Measurements from ENCODE around the gene CCNA2. TPM values are rescaled to one million over a fixed set of nuclear protein-coding genes. Genes with fewer than 3 reads are reported as not detected.

CCNA2 gene
- total and polyA plus RNA-seq, 2 donors from 2014 or later, result 0.71 to 1.4 TPM

DNA sequence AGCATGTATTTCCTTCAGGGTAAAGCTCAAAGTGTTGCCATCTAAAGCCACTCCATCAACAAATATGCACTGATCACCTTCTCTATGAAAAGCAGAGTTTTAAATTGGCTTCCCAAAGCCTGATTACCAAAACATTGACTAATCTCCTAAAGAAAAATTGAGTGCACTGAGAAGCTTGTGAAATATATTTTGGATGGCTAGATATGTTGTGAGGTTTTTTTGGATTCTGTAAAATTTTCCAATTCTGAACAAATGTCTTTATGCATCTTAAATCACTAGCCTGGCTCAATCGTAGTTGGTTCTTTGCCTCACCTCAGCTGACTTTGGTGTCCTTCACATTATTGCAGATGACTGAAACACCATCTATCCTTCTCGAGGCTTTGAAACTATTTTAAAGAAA, 37.5 kb downstream of the CCNA2 start:
- Histone ChIP-seq H3K9me3 (ENCODE audit: control insufficient read depth in 2 of 3, insufficient read depth in 1 of 3, low read length in 3 of 3) (peaks cover 0 to 2% (median 0%) of the 10 kb centered on the region in 3 donors), H3K36me3 (ENCODE audit: control insufficient read depth in 2 of 3, insufficient read depth in 3 of 3, low read length in 3 of 3) (no peaks in the 10 kb centered on the region), H3K27me3 (ENCODE audit: control insufficient read depth, insufficient read depth, low read length) (no peaks in the 10 kb centered on the region), H3K9ac (ENCODE audit: low read length in 3 of 3) (no peak overlapping the region), H3K4me1 (ENCODE audit: control insufficient read depth in 2 of 3, insufficient read depth in 2 of 3, low read depth in 1 of 3, low read length in 3 of 3) (no peaks in the 10 kb centered on the region), H3K27ac (ENCODE audit: low read depth in 2 of 2, low read length in 2 of 2) (no peak overlapping the region), H3K4me3 (ENCODE audit: low read length in 3 of 3) (no peak overlapping the region)
- FAIRE-seq, result no peak
- TF ChIP-seq, protein P1, sequence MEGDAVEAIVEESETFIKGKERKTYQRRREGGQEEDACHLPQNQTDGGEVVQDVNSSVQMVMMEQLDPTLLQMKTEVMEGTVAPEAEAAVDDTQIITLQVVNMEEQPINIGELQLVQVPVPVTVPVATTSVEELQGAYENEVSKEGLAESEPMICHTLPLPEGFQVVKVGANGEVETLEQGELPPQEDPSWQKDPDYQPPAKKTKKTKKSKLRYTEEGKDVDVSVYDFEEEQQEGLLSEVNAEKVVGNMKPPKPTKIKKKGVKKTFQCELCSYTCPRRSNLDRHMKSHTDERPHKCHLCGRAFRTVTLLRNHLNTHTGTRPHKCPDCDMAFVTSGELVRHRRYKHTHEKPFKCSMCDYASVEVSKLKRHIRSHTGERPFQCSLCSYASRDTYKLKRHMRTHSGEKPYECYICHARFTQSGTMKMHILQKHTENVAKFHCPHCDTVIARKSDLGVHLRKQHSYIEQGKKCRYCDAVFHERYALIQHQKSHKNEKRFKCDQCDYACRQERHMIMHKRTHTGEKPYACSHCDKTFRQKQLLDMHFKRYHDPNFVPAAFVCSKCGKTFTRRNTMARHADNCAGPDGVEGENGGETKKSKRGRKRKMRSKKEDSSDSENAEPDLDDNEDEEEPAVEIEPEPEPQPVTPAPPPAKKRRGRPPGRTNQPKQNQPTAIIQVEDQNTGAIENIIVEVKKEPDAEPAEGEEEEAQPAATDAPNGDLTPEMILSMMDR (IDR thresholded peaks at IDR 0.05; ENCODE audit: borderline replicate concordance, extremely low read depth, insufficient read depth), result no peak
- intact Hi-C loops (cut with DNase I), result no loop called here
- no peak for DNase-seq

DNA sequence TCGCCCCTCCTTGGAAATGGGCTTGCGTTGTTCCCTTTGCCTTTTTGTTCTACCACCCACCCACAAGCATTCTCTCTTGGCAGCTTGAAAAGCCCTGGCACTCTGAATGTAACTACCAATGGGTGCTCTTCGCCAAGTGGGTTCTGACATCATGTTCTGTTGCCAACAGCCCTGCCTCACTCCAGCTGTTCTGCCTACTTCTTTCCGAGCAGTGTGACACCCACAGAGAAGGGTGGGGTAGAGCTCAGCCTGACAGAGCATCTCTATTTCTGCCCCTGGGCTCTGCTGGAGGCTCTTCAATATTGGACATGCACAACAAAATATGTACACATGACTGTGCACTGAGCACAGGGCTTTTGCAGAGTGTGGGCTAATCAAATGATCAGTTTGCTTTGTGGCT, 38.2 kb downstream of the CCNA2 start:
- Histone ChIP-seq H3K36me3 (ENCODE audit: control insufficient read depth in 2 of 3, insufficient read depth in 3 of 3, low read length in 3 of 3) (no peaks in the 10 kb centered on the region), H3K27ac (ENCODE audit: low read depth in 2 of 2, low read length in 2 of 2) (no peak overlapping the region), H3K9me3 (ENCODE audit: control insufficient read depth in 2 of 3, insufficient read depth in 1 of 3, low read length in 3 of 3) (peaks cover 0 to 2% (median 0%) of the 10 kb centered on the region in 3 donors), H3K4me3 (ENCODE audit: low read length in 3 of 3) (no peak overlapping the region), H3K27me3 (ENCODE audit: control insufficient read depth, insufficient read depth, low read length) (no peaks in the 10 kb centered on the region), H3K4me1 (ENCODE audit: control insufficient read depth in 2 of 3, insufficient read depth in 2 of 3, low read depth in 1 of 3, low read length in 3 of 3) (no peaks in the 10 kb centered on the region), H3K9ac (ENCODE audit: low read length in 3 of 3) (no peak overlapping the region)
- FAIRE-seq (no peak), DNase-seq (no peak)
- intact Hi-C loops (cut with DNase I), result no loop called here
- TF ChIP-seq, protein P1 (IDR thresholded peaks at IDR 0.05; ENCODE audit: borderline replicate concordance, extremely low read depth, insufficient read depth), result no peak

DNA sequence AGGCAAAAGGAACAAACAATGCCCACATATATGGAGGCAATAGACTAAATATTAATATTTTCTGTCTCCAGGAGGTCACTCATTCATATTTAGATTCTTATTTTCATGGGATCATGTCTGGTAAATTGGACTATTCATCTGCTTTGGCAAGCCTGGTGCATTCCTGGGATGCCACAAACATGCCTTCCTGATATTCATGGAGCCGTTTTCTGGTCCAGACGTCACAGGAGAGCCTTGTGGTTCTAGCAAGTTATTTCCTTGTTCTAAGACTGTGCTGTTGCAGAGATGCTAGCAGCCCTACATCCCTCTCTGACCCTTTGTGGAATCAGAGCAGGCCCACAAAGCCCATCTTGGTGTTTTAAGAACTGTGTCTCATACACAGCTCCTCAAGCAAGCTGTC, 38.7 kb downstream of the CCNA2 start:
- no peak for FAIRE-seq
- intact Hi-C loops (cut with DNase I), result no loop called here
- Histone ChIP-seq H3K9me3 (ENCODE audit: control insufficient read depth in 2 of 3, insufficient read depth in 1 of 3, low read length in 3 of 3) (peaks cover 0 to 2% (median 0%) of the 10 kb centered on the region in 3 donors), H3K4me1 (ENCODE audit: control insufficient read depth in 2 of 3, insufficient read depth in 2 of 3, low read depth in 1 of 3, low read length in 3 of 3) (no peaks in the 10 kb centered on the region), H3K4me3 (ENCODE audit: low read length in 3 of 3) (no peak overlapping the region), H3K36me3 (ENCODE audit: control insufficient read depth in 2 of 3, insufficient read depth in 3 of 3, low read length in 3 of 3) (no peaks in the 10 kb centered on the region), H3K27ac (ENCODE audit: low read depth in 2 of 2, low read length in 2 of 2) (no peak overlapping the region), H3K9ac (ENCODE audit: low read length in 3 of 3) (no peak overlapping the region), H3K27me3 (ENCODE audit: control insufficient read depth, insufficient read depth, low read length) (no peaks in the 10 kb centered on the region)
- TF ChIP-seq, protein P1 (IDR thresholded peaks at IDR 0.05; ENCODE audit: borderline replicate concordance, extremely low read depth, insufficient read depth), result no peak
- DNase-seq, result no peak

DNA sequence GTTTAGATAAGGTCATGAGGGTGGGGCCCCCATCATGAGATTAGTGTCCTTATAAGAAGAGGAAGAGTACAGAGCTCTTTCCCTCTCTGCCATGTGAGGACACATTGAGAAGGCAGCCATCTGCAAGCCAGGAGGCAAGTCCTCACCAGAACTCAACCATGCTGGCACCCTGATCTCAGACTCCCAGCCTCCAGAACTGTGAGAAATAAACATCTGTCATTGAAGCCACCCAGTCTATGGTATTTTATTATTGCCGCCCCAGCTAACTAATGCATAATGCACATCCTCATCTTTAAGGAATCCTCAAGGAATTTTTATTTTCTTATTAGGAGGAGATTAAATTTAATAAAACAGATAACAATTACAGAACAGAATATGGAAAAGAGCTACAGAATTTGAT, 39.3 kb downstream of the CCNA2 start:
- TF ChIP-seq, protein P1 (IDR thresholded peaks at IDR 0.05; ENCODE audit: borderline replicate concordance, extremely low read depth, insufficient read depth), result no peak
- Histone ChIP-seq H3K9ac (ENCODE audit: low read length in 3 of 3) (no peak overlapping the region), H3K4me3 (ENCODE audit: low read length in 3 of 3) (no peak overlapping the region), H3K27me3 (ENCODE audit: control insufficient read depth, insufficient read depth, low read length) (no peaks in the 10 kb centered on the region), H3K36me3 (ENCODE audit: control insufficient read depth in 2 of 3, insufficient read depth in 3 of 3, low read length in 3 of 3) (no peaks in the 10 kb centered on the region), H3K4me1 (ENCODE audit: control insufficient read depth in 2 of 3, insufficient read depth in 2 of 3, low read depth in 1 of 3, low read length in 3 of 3) (no peaks in the 10 kb centered on the region), H3K27ac (ENCODE audit: low read depth in 2 of 2, low read length in 2 of 2) (no peak overlapping the region), H3K9me3 (ENCODE audit: control insufficient read depth in 2 of 3, insufficient read depth in 1 of 3, low read length in 3 of 3) (peaks cover 0 to 2% (median 0%) of the 10 kb centered on the region in 3 donors)
- DNase-seq (no peak), FAIRE-seq (no peak)
- intact Hi-C loops (cut with DNase I), result no loop called here
